ENCODE measurements around the gene PAX8.

PAX8 gene

GRCh38 chr2:113263546-113263945, 15.2 kb downstream of the PAX8 start:
- no peak for DNase-seq

- DNase-seq, result no peak
These were observed 17.7 kb downstream of the PAX8 start for GRCh38 chr2:113260991-113261390.

DNA sequence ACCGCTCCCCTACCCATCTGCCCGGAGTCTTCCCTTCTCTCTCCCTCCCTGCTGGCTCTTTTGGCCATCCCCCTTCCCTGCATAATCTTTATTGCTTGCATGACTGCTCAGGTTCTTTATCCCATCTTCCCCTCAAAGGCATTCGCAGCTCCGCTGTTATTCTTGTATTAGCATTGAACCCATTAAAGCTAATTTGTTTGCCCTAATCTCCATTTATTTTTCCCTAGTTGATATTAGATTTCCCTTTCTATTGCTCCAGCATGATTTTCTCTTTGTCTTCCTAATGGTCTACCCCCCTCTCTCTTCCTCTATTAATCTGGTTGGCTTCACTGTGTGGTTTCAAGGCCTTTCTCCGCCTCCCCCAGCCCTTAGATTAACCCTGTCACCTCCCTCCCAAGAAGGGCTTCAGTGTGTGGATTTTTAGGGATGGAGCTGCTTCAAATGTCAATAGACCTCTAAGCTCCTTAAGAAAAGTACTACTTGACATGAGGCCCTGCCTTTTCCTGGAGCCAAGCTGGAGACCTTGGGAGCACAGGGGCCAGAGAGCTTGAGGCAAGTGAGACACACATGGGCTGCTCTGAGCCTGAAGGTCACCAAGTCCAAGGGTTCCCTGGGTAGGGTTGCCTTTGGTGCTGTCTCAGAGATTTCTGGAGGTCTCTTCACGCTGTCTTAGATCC, 20.1 kb downstream of the PAX8 start:
- DNase-seq, result no peak

DNA sequence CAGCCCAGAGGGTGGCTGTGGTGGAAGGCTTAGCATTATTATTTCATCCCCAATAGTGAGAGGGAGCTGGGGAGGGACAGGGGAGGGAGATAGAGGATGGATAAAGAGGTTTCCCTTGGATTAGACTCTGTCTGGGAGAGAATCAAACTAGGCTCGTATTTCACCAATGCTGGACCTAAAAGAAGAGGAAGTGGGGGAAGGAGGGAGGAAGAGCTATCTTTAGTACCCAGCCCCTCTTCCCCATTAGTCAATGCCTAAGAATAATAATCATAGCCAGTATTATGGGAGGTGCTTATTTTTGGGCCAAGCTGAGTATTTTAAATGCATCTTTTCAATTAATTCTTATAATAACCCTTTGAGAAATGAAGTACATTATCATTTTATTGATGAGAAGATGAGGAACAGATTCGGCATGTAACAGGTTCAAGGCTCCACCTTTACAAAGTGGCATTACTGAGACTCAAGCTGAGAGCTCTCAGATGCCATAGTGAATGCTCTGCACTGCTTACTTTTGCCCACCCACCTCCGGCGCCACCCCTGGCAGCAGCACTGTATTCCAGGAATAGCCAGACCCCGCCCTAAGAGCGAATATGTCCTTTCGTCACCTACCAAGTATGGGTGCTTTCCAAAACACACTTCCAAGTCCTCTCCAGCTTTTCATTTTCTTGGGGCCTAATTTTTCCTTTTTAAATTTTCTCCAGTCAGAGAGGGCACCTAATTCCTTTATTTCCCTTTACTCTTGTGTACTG, 21.0 kb downstream of the PAX8 start:
- no peak for DNase-seq

DNA sequence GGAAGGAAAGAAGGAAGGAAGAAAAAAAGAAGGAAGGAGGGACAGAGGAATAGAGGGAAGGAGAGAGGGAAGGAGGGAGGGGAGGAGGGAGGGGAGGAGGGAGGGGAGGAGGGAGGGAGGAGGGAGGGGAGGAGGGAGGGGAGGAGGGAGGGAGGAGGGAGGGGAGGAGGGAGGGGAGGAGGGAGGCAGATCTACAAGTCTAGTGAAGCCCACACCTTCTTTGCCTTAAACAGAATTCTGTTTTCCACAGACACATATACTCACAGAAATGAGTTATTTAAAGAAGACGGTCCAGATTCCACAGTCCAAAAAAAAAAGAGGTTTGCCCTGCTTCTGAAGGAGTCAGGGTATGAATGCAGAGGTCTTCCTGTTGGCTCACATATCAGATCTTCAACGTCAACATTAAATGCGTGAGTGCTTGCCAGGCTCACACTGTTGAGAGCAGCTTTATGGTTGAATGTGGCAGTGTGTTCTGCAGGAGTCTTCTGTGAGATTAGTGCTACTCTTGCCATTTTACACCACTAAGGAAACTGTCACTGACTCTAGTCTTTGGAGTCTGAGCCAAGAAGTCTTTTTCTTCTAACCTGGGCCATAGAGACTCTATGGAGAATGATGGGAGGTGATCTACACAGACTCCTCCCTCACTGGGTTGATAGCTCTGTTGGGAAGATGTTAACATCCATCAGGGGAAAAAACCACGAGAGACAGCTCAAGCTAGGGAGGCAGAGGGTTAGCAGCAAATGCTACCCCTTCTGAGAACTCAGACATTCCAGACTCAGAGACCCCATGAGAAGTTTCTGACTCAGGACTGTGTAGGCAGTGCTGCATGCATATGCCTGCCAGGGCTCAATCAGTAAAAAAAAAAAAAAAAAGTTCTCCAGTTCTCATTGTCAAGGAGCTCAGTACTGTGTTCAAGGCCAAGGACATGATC, 23.3 kb downstream of the PAX8 start:
- DNase-seq, result no peak

DNA sequence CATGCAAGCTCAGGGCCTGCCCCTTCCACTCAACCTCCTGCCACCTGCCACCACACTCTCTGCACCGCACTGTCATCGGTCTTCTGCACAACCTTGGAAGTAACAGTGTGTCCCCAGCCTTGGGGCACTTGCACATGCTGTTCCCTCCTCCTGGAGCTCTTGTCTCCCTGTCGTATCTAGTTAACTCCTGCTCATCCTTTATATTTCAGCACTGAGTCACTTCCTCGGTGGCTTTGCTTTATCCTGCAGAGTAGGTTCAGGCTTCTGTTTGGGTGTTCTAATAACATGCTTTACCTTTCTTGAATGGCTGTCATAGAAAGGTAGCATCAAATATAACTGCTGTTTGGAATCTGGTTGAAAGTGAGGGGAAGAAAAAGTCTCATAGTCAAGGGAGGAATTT, 25.3 kb downstream of the PAX8 start:
- DNase-seq, result no peak

DNA sequence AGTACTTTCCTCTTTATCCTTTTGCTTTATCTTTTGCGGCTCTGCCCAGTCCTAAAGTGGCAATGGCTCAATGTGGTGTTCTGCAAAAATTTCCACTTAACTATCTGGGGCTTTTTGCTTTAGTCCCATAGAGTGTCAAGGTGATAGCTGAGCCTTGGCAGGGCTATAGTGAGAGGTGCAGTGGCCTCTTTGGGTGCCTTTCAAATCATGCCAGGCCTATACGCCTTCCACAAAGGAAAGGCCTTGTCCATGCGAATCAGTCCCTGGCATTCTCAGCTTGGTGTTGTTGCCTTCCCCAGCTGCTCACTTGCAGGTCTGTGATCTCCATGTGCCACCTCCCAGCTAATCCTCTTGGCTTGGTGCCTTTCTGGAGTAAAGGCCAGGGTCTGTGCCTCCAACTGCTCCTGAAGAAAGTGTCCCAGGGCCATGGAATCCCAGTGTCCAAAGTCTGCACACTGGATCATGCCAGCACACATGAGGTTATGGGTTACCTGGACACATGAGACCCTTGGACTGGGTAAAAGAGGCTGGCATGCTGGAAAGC, 26.6 kb downstream of the PAX8 start:
- DNase-seq, result no peak

DNA sequence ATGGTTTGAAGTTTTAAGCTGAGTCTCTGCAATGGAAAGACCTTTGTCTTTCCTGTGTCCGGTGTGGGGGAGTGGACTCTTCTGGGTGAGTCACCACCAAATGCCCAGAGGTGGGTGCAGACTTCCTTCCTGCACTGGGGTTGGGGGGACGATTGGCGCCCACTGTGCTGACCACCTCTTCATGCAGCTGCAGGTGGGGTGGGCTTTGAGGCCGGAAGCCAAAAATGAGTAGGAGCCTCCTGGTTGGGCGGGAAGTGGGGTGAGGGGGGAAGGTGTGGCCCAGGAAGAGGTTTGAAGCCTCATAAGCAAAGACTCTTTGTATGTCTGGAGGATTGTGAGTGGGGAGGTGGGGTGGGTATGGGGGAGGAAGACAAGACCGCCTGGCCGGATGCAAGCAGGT, 27.6 kb downstream of the PAX8 start:
- DNase-seq, result no peak

- peak; percentile 79 for DNase-seq
These were observed 29.5 kb downstream of the PAX8 start for GRCh38 chr2:113248997-113249770.

DNA sequence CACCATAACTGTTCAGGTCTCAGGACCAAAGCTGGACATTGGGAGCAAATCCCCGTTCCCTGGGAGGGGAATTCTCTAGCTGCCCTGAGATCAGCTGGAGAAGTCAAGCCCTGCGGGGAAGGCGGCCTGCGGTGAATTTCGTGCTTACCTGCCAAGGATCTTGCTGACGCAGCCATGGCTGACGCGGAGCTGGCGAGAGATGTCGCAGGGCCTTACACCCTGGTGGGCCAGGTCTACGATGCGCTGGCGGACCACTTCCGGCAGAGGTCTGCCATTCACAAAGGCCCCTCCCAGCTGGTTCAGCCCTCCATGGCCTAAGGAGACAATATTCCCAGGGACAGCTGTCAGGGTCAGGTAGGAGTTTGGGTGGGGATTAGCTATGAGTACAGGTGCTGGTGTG, 32.1 kb downstream of the PAX8 start:
- DNase-seq, result no peak

GRCh38 chr2:113245276-113245711, 33.4 kb downstream of the PAX8 start:
- DNase-seq, result no peak

GRCh38 chr2:113242327-113242726, 36.4 kb downstream of the PAX8 start:
- DNase-seq, result no peak

GRCh38 chr2:113240915-113241911, 37.5 kb downstream of the PAX8 start:
- no peak for DNase-seq

DNA sequence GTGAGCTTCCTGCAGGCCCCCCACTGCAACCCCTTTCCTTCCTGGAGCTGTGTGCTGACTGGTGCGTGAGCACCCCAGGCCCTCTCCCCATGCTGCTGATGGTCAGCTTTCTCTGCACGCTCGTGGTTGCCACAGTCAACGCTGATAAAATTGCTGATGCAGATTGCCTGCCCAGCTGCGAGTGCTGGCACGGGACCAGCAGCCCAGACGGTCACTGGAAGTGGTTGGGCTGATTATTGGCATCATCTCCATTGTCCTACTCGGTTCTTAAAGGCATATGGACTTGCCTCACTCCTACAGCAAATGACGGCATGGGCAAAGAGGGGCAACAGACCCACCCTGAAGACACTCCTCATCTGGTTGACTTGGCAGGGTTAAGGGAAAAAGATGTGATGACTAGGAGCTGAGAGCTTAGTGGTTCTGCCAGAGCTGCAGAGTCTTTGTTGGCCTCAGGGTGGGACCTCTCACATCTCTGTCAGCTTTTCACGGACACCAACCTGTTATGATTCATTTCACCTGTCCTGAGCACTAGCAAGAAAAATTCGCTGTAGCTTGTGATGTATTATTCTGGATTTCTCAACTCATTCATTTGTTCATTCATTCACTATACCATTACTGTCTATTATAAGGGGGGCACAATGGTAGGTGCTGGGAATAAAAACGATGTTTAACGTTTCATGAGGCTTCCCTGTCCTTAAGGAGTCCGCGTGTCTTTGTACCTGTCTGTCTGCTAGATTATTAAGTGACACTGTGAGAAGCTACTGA, 38.4 kb downstream of the PAX8 start:
- DNase-seq, result peak; percentile 91

- no peak for DNase-seq
These were observed 39.6 kb downstream of the PAX8 start for GRCh38 chr2:113238871-113239839.

- no peak for DNase-seq
These were observed 41.0 kb downstream of the PAX8 start for GRCh38 chr2:113237604-113238160.

GRCh38 chr2:113236367-113237159, 42.2 kb downstream of the PAX8 start:
- DNase-seq, result no peak
